ACC112 (cell line): Measurements from ENCODE around the gene HPSE2.

Source experiments
- H2AFZ ChIP-seq: fragments of 200-600 bp; sonication (generic); one replicate; pipeline ENCODE4 v1.6.0; 2017; ENCODE audit warnings: antibody characterized with exemption, low read length; ENCODE audit not compliant: unreplicated experiment
- H3K27ac ChIP-seq: fragments of 200-600 bp; sonication (generic); 2 replicates; pipeline ENCODE4 v1.5.1; 2014; ENCODE audit warnings: low read depth, mild to moderate bottlenecking, antibody characterized with exemption, low read length, moderate library complexity
- H3K27me3 ChIP-seq: fragments of 200-600 bp; sonication (generic); 2 replicates; pipeline ENCODE4 v1.6.1; 2014; ENCODE audit warnings: mild to moderate bottlenecking, antibody characterized with exemption, low read length, moderate library complexity, mixed read lengths; ENCODE audit not compliant: insufficient read depth
- H3K36me3 ChIP-seq: fragments of 200-600 bp; sonication (generic); 2 replicates; pipeline ENCODE4 v1.6.1; 2016; ENCODE audit warnings: mild to moderate bottlenecking, antibody characterized with exemption, low read length, moderate library complexity, mixed read lengths; ENCODE audit not compliant: insufficient read depth
- H3K4me1 ChIP-seq: fragments of 200-600 bp; sonication (generic); one replicate; pipeline ENCODE4 v1.6.1; 2016; ENCODE audit warnings: low read length, mixed read lengths; ENCODE audit not compliant: insufficient read depth, unreplicated experiment, control insufficient read depth
- H3K4me3 ChIP-seq: fragments of 200-600 bp; sonication (generic); 2 replicates; pipeline ENCODE4 v1.5.1; 2014; ENCODE audit warnings: mild to moderate bottlenecking, low read depth, low read length
- H3K79me2 ChIP-seq: fragments of 200-600 bp; sonication (generic); one replicate; pipeline ENCODE4 v1.6.0; 2016; ENCODE audit warnings: low read length; ENCODE audit not compliant: control insufficient read depth, unreplicated experiment, insufficient read depth

The HPSE2 gene

DNA sequence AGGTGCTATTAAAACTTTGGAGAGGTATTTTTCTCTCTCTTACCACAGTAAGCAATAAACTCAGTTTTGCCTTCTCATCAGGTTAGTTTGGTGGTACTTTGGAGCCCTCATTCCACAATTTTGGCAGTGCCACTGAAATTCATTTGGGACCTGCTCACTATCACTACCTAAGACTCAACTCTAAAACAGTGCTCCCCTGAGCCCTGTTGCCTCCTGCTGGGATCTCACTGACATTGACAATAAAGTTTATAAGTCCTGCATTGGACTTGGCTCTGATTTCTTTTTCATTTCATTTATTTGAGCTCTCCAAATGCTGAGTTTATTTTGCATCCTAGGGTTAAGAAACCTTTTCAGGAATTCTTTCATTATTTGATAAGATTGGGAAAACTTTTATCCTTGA lies 658.1 kb downstream of the HPSE2 start:
- peaks cover 9% of the 10 kb centered on the region; the same call in 1 of the 2 replicates for H3K27me3 ChIP-seq
- no peaks in the 10 kb centered on the region for H3K79me2 ChIP-seq
- H3K36me3 ChIP-seq, result no peaks in the 10 kb centered on the region

DNA sequence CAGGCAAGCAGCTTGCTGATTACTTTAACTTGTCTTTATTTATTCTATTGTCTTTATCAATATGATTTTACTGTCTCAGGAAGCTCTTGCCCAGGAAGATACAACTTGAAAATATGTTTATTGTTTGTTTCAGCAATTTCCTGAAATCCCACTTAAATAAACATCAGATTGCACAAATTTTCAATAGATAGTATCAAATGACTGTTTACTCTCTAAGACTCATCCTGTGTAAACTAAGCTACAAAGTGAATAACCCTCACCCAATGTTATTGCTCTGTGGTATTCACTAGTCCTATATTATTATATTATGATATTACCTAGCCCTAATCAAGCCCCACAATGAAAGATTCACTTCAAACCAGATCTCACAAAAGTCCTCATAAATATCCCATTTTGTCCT lies 658.5 kb downstream of the HPSE2 start:
- no peaks in the 10 kb centered on the region for H3K36me3 ChIP-seq
- no peak overlapping the region for H3K4me3 ChIP-seq
- H3K4me1 ChIP-seq, result no peaks in the 10 kb centered on the region
- no peak overlapping the region for H2AFZ ChIP-seq
- no peaks in the 10 kb centered on the region for H3K79me2 ChIP-seq
- peaks cover 9% of the 10 kb centered on the region; the same call in 1 of the 2 replicates for H3K27me3 ChIP-seq
- no peak overlapping the region for H3K27ac ChIP-seq

More for the DNA sequence above, 658.1 kb downstream of the HPSE2 start:
- H3K4me1 ChIP-seq, result no peaks in the 10 kb centered on the region
- no peak overlapping the region for H2AFZ ChIP-seq
- H3K4me3 ChIP-seq, result no peak overlapping the region
- H3K27ac ChIP-seq, result no peak overlapping the region

DNA sequence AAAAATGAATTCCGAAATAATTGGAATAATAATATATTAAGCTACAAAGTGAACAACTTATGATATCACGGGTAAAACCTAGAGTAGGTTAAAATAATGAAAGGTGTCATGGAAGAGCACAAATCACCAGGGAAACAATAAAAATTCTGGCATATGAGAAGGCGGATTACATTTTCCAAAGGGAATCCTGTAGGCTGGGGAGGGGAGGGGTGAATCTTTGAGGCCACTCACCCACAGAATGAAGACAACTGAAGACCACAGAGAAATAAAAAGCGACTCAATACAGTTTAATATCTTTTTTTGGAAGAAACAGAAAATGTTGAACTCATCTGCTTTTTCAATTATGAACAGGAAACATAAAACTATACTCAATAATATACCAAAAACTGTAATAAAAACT lies 659.6 kb downstream of the HPSE2 start:
- H3K27ac ChIP-seq, result no peak overlapping the region
- H3K4me1 ChIP-seq, result no peaks in the 10 kb centered on the region
- peaks cover 9% of the 10 kb centered on the region; the same call in 1 of the 2 replicates for H3K27me3 ChIP-seq
- no peak overlapping the region for H3K4me3 ChIP-seq
- H2AFZ ChIP-seq, result no peak overlapping the region
- no peaks in the 10 kb centered on the region for H3K36me3 ChIP-seq
- no peaks in the 10 kb centered on the region for H3K79me2 ChIP-seq

DNA sequence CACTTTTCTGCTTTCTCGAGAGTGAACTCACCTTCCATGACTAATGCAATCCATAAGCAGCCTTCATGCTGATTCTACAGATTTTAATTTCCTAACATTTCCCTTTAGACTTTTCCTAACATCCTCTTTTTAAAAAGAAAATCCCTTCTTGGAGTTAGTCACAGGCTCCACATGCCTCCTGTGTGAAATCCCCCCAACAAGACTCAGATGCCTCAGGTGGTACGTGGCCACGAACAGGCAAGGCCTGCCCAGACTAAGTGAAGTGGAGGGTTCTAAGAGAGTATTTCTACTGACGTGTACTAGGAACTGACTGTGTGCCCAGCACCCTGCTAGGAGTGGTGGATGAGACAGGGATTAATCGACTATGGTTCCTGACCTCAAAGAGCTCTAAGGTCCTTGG lies 663.1 kb downstream of the HPSE2 start:
- Histone ChIP-seq H3K4me1 (no peaks in the 10 kb centered on the region), H3K27ac (no peak overlapping the region), H3K4me3 (no peak overlapping the region), H3K27me3 (peaks cover 5% of the 10 kb centered on the region; the same call in 1 of the 2 replicates), H3K36me3 (no peaks in the 10 kb centered on the region), H2AFZ (no peak overlapping the region), H3K79me2 (no peaks in the 10 kb centered on the region)

DNA sequence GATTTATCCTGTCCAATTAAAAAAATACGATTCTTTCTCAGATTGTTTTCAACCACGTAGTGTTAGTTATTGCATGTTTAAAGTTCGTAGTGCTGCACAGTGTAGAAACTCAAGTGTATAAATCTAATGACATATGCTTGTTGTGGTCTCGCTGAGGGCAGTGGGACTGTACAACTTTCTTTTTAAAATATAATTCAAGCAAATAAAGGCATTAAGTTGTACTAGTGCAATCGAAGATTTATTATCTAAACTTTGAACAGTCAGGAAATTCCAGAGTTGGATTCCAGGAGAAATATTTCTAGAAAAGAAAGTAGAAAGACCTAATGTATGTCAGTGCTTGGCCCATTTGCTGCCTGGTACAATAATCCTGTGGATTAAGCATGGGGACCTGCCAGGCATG lies 664.8 kb downstream of the HPSE2 start:
- H3K27me3 ChIP-seq, result peaks cover 5% of the 10 kb centered on the region; the same call in 1 of the 2 replicates
- no peak overlapping the region for H2AFZ ChIP-seq
- no peaks in the 10 kb centered on the region for H3K36me3 ChIP-seq
- no peaks in the 10 kb centered on the region for H3K4me1 ChIP-seq
- H3K4me3 ChIP-seq, result no peak overlapping the region
- H3K27ac ChIP-seq, result no peak overlapping the region
- no peaks in the 10 kb centered on the region for H3K79me2 ChIP-seq

DNA sequence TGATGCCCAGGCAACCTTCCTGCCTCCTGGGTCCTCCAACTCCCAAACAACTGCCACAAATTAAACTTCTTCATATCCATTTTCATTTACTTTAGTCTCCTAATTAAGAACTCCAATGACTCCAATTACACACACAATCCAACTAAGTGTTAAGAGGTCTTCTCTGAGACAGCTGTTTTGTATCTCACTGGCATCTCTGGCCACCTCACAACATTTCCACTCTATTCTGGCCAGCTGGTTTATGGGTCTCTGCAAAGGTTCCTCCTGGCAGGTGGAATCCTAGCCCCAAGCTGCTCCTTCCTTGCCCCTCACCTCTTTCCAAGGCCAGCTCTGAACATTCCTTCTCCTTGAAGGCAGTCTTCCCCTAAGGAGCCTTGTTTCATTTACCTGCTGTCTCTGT lies 665.8 kb downstream of the HPSE2 start:
- Histone ChIP-seq H3K27me3 (peaks cover 5% of the 10 kb centered on the region; the same call in 1 of the 2 replicates), H3K36me3 (no peaks in the 10 kb centered on the region), H3K4me1 (no peaks in the 10 kb centered on the region)

DNA sequence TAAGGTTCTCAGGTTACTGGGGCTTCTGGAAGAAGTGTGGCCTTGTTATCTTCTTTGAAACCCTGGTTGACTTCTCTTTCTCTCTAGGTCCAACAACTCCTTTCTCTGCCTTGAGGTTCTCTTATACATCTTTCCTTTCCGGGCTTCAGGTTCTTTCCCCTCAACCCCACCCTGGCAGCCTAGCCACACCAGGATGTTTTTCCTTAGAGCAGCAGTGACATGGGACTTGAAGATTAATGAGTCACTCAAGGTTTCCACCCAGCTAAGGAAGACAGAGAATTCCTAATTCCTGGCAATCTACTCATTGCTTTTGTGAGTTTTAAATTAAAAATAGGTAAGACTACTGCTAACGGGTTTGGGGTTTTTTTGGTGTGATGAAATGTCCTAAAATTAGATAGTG lies 667.1 kb downstream of the HPSE2 start:
- no peaks in the 10 kb centered on the region for H3K36me3 ChIP-seq
- no peak overlapping the region for H2AFZ ChIP-seq
- no peak overlapping the region for H3K4me3 ChIP-seq
- H3K27ac ChIP-seq, result no peak overlapping the region
- no peaks in the 10 kb centered on the region for H3K79me2 ChIP-seq
- H3K27me3 ChIP-seq, result peaks cover 5% of the 10 kb centered on the region; the same call in 1 of the 2 replicates
- no peaks in the 10 kb centered on the region for H3K4me1 ChIP-seq

More for the DNA sequence above, 665.8 kb downstream of the HPSE2 start:
- H3K27ac ChIP-seq, result no peak overlapping the region
- H2AFZ ChIP-seq, result no peak overlapping the region
- H3K4me3 ChIP-seq, result no peak overlapping the region
- no peaks in the 10 kb centered on the region for H3K79me2 ChIP-seq

DNA sequence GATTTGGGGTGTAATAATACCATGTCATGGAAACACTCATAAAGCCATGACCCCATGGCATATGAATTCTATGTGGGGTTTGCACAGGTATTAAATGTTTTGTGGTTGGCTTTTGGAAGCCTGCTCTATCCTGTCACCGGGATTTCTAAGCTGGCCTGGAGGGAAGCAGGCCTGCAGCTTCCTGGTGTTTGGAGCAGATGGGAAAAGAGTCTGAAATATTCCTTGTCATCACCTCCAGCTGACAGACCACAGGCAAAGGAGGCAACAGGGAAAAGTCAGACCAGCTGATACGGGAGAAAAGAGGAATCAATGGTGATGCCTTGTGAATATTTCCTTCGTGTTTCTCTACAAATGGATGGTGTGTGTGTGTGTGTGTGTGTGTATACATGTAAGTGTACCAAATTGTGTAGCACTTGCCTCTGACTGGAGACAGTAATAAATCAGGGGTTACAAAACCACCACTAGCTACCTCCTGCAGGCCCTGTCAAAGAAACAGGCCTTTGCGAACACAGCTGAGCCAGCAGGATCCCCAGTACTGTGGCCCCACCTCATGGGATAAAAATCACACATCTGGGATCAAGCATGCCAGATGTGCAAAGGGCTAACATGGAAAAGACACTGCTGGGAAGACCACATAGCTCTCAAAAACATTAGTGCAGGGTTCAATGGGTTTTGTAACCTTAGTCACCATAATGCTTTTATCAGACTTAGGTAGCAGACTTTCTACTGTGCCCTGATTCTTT lies 668.1 kb downstream of the HPSE2 start:
- Histone ChIP-seq H3K27ac (no peak overlapping the region), H3K79me2 (no peaks in the 10 kb centered on the region), H2AFZ (no peak overlapping the region), H3K27me3 (peaks cover 5% of the 10 kb centered on the region; the same call in 1 of the 2 replicates), H3K4me1 (no peaks in the 10 kb centered on the region), H3K36me3 (no peaks in the 10 kb centered on the region), H3K4me3 (no peak overlapping the region)

DNA sequence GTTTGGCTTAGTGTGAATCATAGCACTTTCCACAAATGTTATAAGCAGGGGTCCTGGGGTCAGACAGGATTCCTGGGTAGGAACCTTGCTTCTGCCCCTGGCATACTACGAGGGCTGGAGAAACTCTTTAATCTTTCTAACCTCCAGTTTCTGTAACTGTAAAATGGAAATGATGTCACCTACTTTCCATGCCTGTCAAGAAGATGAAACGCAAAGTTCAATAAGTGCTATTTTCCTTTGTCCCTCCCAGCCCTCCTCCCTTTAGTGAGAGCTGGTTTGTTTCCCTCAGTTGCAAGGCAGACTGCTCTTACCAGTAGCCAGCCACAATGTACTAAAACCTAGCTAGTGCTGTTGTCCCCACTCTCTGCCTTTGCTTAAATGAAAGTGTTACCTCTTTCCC lies 671.8 kb downstream of the HPSE2 start:
- H3K79me2 ChIP-seq, result no peaks in the 10 kb centered on the region
- H3K27ac ChIP-seq, result no peak overlapping the region
- H2AFZ ChIP-seq, result no peak overlapping the region
- no peaks in the 10 kb centered on the region for H3K27me3 ChIP-seq
- H3K36me3 ChIP-seq, result no peaks in the 10 kb centered on the region
- no peaks in the 10 kb centered on the region for H3K4me1 ChIP-seq
- H3K4me3 ChIP-seq, result no peak overlapping the region

DNA sequence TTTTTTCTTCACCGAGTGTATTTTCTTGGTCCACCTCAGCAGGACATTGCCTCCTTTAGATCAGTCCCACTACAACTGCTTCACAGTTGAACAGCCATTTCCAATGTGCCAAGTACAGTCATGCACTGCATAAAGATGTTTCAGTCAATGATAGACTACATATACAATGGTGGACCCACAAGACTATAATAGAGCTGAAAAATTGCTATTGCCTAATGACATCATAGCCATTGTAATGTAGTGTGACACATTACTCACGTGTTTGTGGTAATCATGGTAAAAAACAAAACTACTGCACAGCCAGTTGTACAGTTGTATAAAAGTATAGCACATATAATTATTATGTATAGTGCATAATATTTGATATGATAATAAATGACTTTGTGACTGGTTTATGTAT lies 675.1 kb downstream of the HPSE2 start:
- H3K27me3 ChIP-seq, result no peaks in the 10 kb centered on the region
- H3K4me1 ChIP-seq, result no peaks in the 10 kb centered on the region
- H3K4me3 ChIP-seq, result no peak overlapping the region
- no peaks in the 10 kb centered on the region for H3K79me2 ChIP-seq
- H2AFZ ChIP-seq, result no peak overlapping the region
- no peak overlapping the region for H3K27ac ChIP-seq
- no peaks in the 10 kb centered on the region for H3K36me3 ChIP-seq

DNA sequence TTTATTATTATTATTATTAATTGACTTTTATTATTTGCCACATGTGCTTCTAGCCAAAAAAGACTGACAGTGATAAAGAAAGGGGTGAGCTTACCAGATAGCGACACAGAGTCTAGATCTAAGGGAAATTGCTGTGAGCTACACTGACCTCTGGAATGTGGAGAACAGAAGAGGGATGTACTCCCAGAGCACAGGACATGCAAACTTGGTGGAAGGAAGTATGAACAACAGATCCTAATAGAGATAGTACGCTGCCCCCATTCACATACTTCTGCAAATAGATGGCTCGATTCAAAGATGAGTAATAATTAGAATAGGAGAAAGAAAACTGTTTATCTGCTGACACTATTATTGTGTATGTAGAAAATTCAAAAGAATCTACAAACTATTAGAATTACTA lies 679.6 kb downstream of the HPSE2 start:
- Histone ChIP-seq H3K36me3 (no peaks in the 10 kb centered on the region), H3K4me3 (no peak overlapping the region), H3K79me2 (no peaks in the 10 kb centered on the region), H3K27me3 (no peaks in the 10 kb centered on the region), H2AFZ (no peak overlapping the region), H3K27ac (no peak overlapping the region), H3K4me1 (no peaks in the 10 kb centered on the region)
